K562 (cell line): ENCODE measurements around the gene SLC12A4. TPM values are rescaled to one million over a fixed set of nuclear protein-coding genes. Genes with fewer than 3 reads are reported as not detected.

Experiments
- ATAC-seq: fragments of 200-7000 bp; cut with Tn5 transposase; 3 replicates; pipeline ENCODE4 v1.9.1; 2020; ENCODE audit warnings: moderate library complexity
- BruUV-seq: library from RNA; stranded (reverse); fragments of 400-500 nt; replicated peaks from 2 replicates; lab custom pipeline; 2021; lab: Mats Ljungman, UMichigan
- CTCF ChIA-PET: fragments of 300-600 bp; formaldehyde crosslinking; extraction: SDS; loops from one replicate; lab custom pipeline; 2021; ENCODE audit warnings: low intra/inter-chr PET ratio; lab: Yijun Ruan, JAX
- POLR2A ChIA-PET: fragments of 300-600, 350-650 bp; sonication (Branson Sonifier 250); formaldehyde crosslinking; extraction: SDS; loops from one replicate; lab custom pipeline; 2021; ENCODE audit warnings: antibody characterized with exemption, inconsistent platforms; lab: Yijun Ruan, JAX
- DNase-seq, 4 experiments: peaks; one replicate each; pipeline versions ENCODE4 v3.0.0 to v3.0.0-alpha.2; 2011 to 2018; ENCODE audit warnings: low spot score in 3 of 4, mixed read lengths in 3 of 4; ENCODE audit errors: extremely low read depth in 1 of 4
- FAIRE-seq: peaks from 2 replicates; lab custom pipeline; 2011; peaks lifted over from hg19 to GRCh38; lab: Jason Lieb, UNC
- H2AFZ ChIP-seq: 2 replicates; pipeline ENCODE4 v1.6.0; 2011; ENCODE audit warnings: low read depth, low read length, control low read depth, inconsistent platforms
- H3K27ac ChIP-seq: fragments of 200-600 bp; 3 replicates; pipeline ENCODE4 v1.8.0; 2011; ENCODE audit warnings: low read depth, mild to moderate bottlenecking, control low read depth, inconsistent platforms, low read length, moderate library complexity, mixed read lengths; ENCODE audit errors: extremely low read depth
- H3K27me3 ChIP-seq, 2 experiments: fragments of 300-600 bp in 1 of 2; 2 replicates in 1 of 2; 3 replicates in 1 of 2; pipeline versions ENCODE4 v1.6.0 to v1.8.0; 2011; ENCODE audit warnings: inconsistent platforms in 2 of 2, low read length in 2 of 2, mild to moderate bottlenecking in 1 of 2, mixed read lengths in 1 of 2, moderate library complexity in 1 of 2; ENCODE audit not compliant: control insufficient read depth in 2 of 2, insufficient read depth in 2 of 2
- H3K36me3 ChIP-seq: fragments of 300-600 bp; 3 replicates; pipeline ENCODE4 v1.8.0; 2011; ENCODE audit warnings: mild to moderate bottlenecking, low read length, inconsistent platforms; ENCODE audit not compliant: control insufficient read depth, insufficient read depth
- H3K4me1 ChIP-seq, 2 experiments: fragments of 200-600 bp in 1 of 2; replicated peaks in 1 of 2; 2 replicates in 1 of 2; 3 replicates in 1 of 2; pipeline versions ENCODE4 v1.5.1 to v1.8.0; 2011; ENCODE audit warnings: inconsistent platforms in 2 of 2, low read length in 2 of 2, mild to moderate bottlenecking in 1 of 2, mixed read lengths in 1 of 2, moderate library complexity in 1 of 2; ENCODE audit not compliant: control insufficient read depth in 2 of 2, insufficient read depth in 2 of 2
- H3K4me2 ChIP-seq: 2 replicates; pipeline ENCODE4 v1.6.1; 2011; ENCODE audit warnings: low read length, control low read depth, inconsistent platforms, mixed read lengths; ENCODE audit not compliant: insufficient read depth
- H3K4me3 ChIP-seq: fragments of 200-600 bp; sonication (generic), shearing (Covaris generic); 2 replicates; pipeline ENCODE4 v1.5.1; 2016; ENCODE audit warnings: control low read depth, inconsistent platforms
- H3K79me2 ChIP-seq: fragments of 200-600 bp; 3 replicates; pipeline ENCODE4 v1.8.0; 2011; ENCODE audit warnings: low read length, inconsistent platforms; ENCODE audit not compliant: control insufficient read depth, insufficient read depth
- H3K9ac ChIP-seq, 2 experiments: 2 replicates each; pipeline versions ENCODE4 v1.6.0 to v1.6.1; 2011; ENCODE audit warnings: low read depth in 2 of 2, low read length in 2 of 2, control low read depth in 1 of 2, inconsistent platforms in 1 of 2, mild to moderate bottlenecking in 1 of 2, mixed read lengths in 1 of 2; ENCODE audit not compliant: insufficient read depth in 1 of 2
- H3K9me1 ChIP-seq: one replicate; pipeline ENCODE4 v1.6.0; 2011; ENCODE audit warnings: inconsistent platforms, mild to moderate bottlenecking, low read length, moderate library complexity; ENCODE audit not compliant: control insufficient read depth, insufficient read depth
- H3K9me3 ChIP-seq: replicated peaks from 2 replicates; pipeline ENCODE4 v1.5.1; 2011; ENCODE audit warnings: low read depth, low read length, inconsistent platforms; ENCODE audit not compliant: control insufficient read depth, insufficient read depth
- H4K20me1 ChIP-seq: replicated peaks from 2 replicates; pipeline ENCODE4 v1.6.1; 2011; ENCODE audit warnings: low read length, inconsistent platforms, mixed read lengths; ENCODE audit not compliant: control insufficient read depth, insufficient read depth
- CAMTA2 ChIP-seq: fragments of 250-450 bp; sonication (Bioruptor Pico); conservative IDR thresholded peaks from 2 replicates; pipeline ENCODE4 v1.5.1; 2022
- GABPB1 ChIP-seq: sonication (generic); formaldehyde crosslinking; IDR thresholded peaks from 2 replicates; pipeline ENCODE4 v1.8.0; 2022; ENCODE audit warnings: mild to moderate bottlenecking, missing genetic modification reagents
- PHTF2 ChIP-seq: fragments of 250-450 bp; sonication (Bioruptor Pico); IDR thresholded peaks from 2 replicates; pipeline ENCODE4 v1.5.0; 2021; ENCODE audit warnings: mild to moderate bottlenecking
- POLR2G ChIP-seq: fragments of 200-400 bp; formaldehyde crosslinking; IDR thresholded peaks from 2 replicates; pipeline ENCODE4 v1.6.1; 2017; ENCODE audit warnings: low read depth, mild to moderate bottlenecking, antibody characterized with exemption, low read length, moderate library complexity
- RCOR1 ChIP-seq, 2 experiments: IDR thresholded peaks; 2 replicates each; pipeline ENCODE4 v1.6.1; 2012; ENCODE audit warnings: low read depth in 2 of 2, low read length in 2 of 2, borderline replicate concordance in 1 of 2, improper control_type of control experiment in 1 of 2
- WGBS: fragments of 100-300 bp; shearing (Covaris generic); methylation state at CpG from one replicate; pipeline ENCODE4 v1.1.6; 2016; ENCODE audit warnings: low coverage, mixed read lengths; ENCODE audit not compliant: insufficient coverage; ENCODE audit errors: missing lambda C conversion rate; 5-methylcytosine and 5-hydroxymethylcytosine counted together
- in situ Hi-C: fragments of 300-500 bp; cut with MboI; formaldehyde crosslinking; loops from 4 replicates; pipeline ENCODE4 v1.15.0; 2018; ENCODE audit warnings: inconsistent platforms, mixed read lengths
- intact Hi-C: fragments of 100-400 bp; cut with micrococcal nuclease; formaldehyde crosslinking; loops from 2 replicates; pipeline ENCODE4 v1.14.2; 2022
- polyA plus RNA-seq, 8 experiments: library from polyadenylated mRNA; depleted of rRNA in 4 of 8; stranded (reverse) in 5 of 8; unstranded in 3 of 8; fragments of >200 nt; fragmentation: Nextera tagmentation in 2 of 8; fragmentation: Illumina TruSeq in 1 of 8; extraction: Ambion mirVana in 2 of 8; extraction: Trizol in 1 of 8; gene quantifications; 2 replicates each; pipeline versions ENCODE4 v1.2.1 to v1.2.3, GENCODE V29; 2011 to 2014; ENCODE audit warnings: inconsistent platforms in 1 of 8, missing spikeins in 1 of 8
- total RNA-seq, 7 experiments: library from RNA; depleted of rRNA in 6 of 7; stranded (reverse); fragments of >200 nt in 6 of 7; fragmentation: Illumina TruSeq in 2 of 7; extraction: Trizol in 2 of 7; gene quantifications; 2 replicates each; pipeline versions ENCODE4 v1.2.1 to v1.2.3, GENCODE V29; 2011 to 2021; ENCODE audit warnings: low replicate concordance in 1 of 7
- TF ChIP-seq, protein P1 (sequence below): fragments of 450-650 bp; formaldehyde crosslinking; conservative IDR thresholded peaks from 2 replicates; pipeline ENCODE4 v1.4.0; 2022; ENCODE audit warnings: mild to moderate bottlenecking, missing genetic modification characterization
- TF ChIP-seq, protein P2 (sequence below): fragments of 450-650 bp; IDR thresholded peaks from 2 replicates; pipeline ENCODE4 v1.6.1; 2016; ENCODE audit warnings: borderline replicate concordance
- TF ChIP-seq, protein P3 (sequence below), 3 experiments: fragments of 200-800 bp in 1 of 3; sonication (Bioruptor generic) in 1 of 3; sonication (generic) in 1 of 3; formaldehyde crosslinking in 1 of 3; IDR thresholded peaks; 2 replicates each; pipeline versions ENCODE4 v1.6.1 to v1.8.0; 2016 to 2022; ENCODE audit warnings: mild to moderate bottlenecking in 2 of 3, missing compliant biosample characterization in 2 of 3, missing genetic modification characterization in 2 of 3, missing genetic modification reagents in 1 of 3

The SLC12A4 gene
- total and polyA plus RNA-seq, 9 of the 15 experiments (the other 6 are each of a cell fraction or from before 2014, with no cell fraction given) = 0.75 to 43.5 (median 15.0) TPM

DNA sequence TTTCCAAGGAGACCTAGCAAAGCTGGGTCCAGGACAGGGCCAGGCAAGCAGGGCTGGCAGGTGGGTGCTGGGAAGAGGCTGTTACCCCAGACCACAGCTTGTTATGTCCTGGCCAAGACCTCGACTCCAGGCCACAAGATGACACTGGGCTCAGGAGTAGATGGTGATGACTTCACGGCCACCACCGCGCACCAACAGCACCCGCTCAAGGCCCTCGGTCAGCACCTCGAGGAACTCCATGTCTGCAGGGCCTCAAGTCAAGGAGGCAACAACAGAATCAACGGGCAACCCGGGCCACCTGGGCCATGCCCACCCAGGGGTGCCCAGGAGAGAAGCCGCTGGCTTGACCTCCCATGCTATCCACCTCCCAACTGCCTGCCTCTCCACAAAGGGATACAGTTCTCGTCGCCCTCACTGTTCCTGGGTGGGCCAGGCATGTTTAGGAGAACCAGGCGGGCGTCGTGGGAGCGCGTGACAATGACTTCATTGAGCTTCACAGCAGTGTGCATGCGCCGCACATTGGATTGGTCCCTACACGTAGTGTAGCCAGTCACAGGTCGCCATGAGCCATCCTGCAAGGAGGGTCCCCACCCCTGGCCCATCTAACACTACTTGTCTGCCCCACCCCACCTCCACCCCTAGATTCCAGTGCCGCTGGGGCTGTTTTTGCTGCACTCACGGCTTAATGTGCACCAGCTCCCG, 23.6 kb downstream of the SLC12A4 start:
- peaks cover 10 to 72% of the 10 kb centered on the region in 2 experiments; a peak in 4 of 5 replicates for H3K4me1 ChIP-seq
- no peak overlapping the region for H2AFZ ChIP-seq
- peaks cover 16% of the 10 kb centered on the region; the same call in 1 of the 2 replicates for H4K20me1 ChIP-seq
- intact Hi-C loops = no loop called here
- 94% methylated on average over 22 of the region's 24 CpGs for WGBS
- FAIRE-seq (no peak), DNase-seq (no peak), ATAC-seq (no peak)
- POLR2A ChIA-PET = interaction anchor here (0.6 to 2.4 kb wide), 5 partner anchors 8 to 22 kb away, joined by 3 to 9 read pairs (median 6); no protein-coding TSS in a partner anchor
- H3K79me2 ChIP-seq = no peaks in the 10 kb centered on the region
- no peak overlapping the region for H3K4me3 ChIP-seq
- H3K9me1 ChIP-seq = no peaks in the 10 kb centered on the region
- H3K9ac ChIP-seq = peak overlapping the region in 1 of 2 experiments; percentile 79; a peak in 2 of 4 replicates
- peaks cover 82% of the 10 kb centered on the region; the same call in 2 of the 3 replicates for H3K36me3 ChIP-seq
- in situ Hi-C loops = no loop called here
- H3K27me3 ChIP-seq = no peaks in the 10 kb centered on the region
- no peak overlapping the region for H3K4me2 ChIP-seq
- no peaks in the 10 kb centered on the region; the same call in 1 of the 2 replicates for H3K9me3 ChIP-seq
- BruUV-seq = no TSS peak
- H3K27ac ChIP-seq = no peak overlapping the region
- TF ChIP-seq, protein P1, sequence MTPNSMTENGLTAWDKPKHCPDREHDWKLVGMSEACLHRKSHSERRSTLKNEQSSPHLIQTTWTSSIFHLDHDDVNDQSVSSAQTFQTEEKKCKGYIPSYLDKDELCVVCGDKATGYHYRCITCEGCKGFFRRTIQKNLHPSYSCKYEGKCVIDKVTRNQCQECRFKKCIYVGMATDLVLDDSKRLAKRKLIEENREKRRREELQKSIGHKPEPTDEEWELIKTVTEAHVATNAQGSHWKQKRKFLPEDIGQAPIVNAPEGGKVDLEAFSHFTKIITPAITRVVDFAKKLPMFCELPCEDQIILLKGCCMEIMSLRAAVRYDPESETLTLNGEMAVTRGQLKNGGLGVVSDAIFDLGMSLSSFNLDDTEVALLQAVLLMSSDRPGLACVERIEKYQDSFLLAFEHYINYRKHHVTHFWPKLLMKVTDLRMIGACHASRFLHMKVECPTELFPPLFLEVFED = no peak
- TF ChIP-seq GABPB1 (CRISPR knock-in tag) = no peak
- TF ChIP-seq, protein P2, sequence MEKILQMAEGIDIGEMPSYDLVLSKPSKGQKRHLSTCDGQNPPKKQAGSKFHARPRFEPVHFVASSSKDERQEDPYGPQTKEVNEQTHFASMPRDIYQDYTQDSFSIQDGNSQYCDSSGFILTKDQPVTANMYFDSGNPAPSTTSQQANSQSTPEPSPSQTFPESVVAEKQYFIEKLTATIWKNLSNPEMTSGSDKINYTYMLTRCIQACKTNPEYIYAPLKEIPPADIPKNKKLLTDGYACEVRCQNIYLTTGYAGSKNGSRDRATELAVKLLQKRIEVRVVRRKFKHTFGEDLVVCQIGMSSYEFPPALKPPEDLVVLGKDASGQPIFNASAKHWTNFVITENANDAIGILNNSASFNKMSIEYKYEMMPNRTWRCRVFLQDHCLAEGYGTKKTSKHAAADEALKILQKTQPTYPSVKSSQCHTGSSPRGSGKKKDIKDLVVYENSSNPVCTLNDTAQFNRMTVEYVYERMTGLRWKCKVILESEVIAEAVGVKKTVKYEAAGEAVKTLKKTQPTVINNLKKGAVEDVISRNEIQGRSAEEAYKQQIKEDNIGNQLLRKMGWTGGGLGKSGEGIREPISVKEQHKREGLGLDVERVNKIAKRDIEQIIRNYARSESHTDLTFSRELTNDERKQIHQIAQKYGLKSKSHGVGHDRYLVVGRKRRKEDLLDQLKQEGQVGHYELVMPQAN = no peak
- TF ChIP-seq PHTF2 (CRISPR knock-in tag) = no peak
- no peak for TF ChIP-seq RCOR1 (IDR thresholded peaks at IDR 0.05; ENCODE audit: borderline replicate concordance in 1 of 2, low read depth in 2 of 2, low read length in 2 of 2)
- TF ChIP-seq POLR2G = peak; percentile 53
- TF ChIP-seq, protein P3, sequence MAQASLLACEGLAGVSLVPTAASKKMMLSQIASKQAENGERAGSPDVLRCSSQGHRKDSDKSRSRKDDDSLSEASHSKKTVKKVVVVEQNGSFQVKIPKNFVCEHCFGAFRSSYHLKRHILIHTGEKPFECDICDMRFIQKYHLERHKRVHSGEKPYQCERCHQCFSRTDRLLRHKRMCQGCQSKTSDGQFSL (CRISPR knock-in tag; IDR thresholded peaks at IDR 0.05) = 0 out of 2 replicates have a peak, but pooled peaks have one; percentile 12
- TF ChIP-seq, protein P3 (tag; IDR thresholded peaks at IDR 0.05) = no peak
- no peak for TF ChIP-seq CAMTA2
- CTCF ChIA-PET = interaction anchor here (0.7 kb wide), 1 partner anchor 53 kb away, joined by 3 read pairs; no protein-coding TSS in a partner anchor
